HEK293T (cell line): ENCODE data around the gene KRTAP11-1.

Experiments used
- BHLHE40 ChIP-seq: fragments of 450-650 bp; IDR thresholded peaks from 2 replicates; pipeline ENCODE4 v1.6.1; 2016; ENCODE audit warnings: mild to moderate bottlenecking, moderate library complexity, borderline replicate concordance
- CTBP1 ChIP-seq: fragments of 450-650 bp; IDR thresholded peaks from 2 replicates; pipeline ENCODE4 v1.6.1; 2016; ENCODE audit warnings: borderline replicate concordance
- FOXM1 ChIP-seq: fragments of 450-650 bp; IDR thresholded peaks from 2 replicates; pipeline ENCODE4 v1.6.1; 2017; ENCODE audit warnings: mild to moderate bottlenecking, borderline replicate concordance
- HDGF ChIP-seq: fragments of 450-650 bp; IDR thresholded peaks from 2 replicates; pipeline ENCODE4 v1.6.1; 2017; ENCODE audit warnings: antibody characterized with exemption, borderline replicate concordance
- LEF1 ChIP-seq: fragments of 450-650 bp; IDR thresholded peaks from 2 replicates; pipeline ENCODE4 v1.6.1; 2017; ENCODE audit warnings: mild to moderate bottlenecking, borderline replicate concordance
- SP1 ChIP-seq: fragments of 450-650 bp; IDR thresholded peaks from 2 replicates; pipeline ENCODE4 v1.6.1; 2017
- TARDBP ChIP-seq: fragments of 450-650 bp; IDR thresholded peaks from 2 replicates; pipeline ENCODE4 v1.6.1; 2016

- no peak for TF ChIP-seq CTBP1
- TF ChIP-seq HDGF, result no peak
- no peak for TF ChIP-seq FOXM1
- no peak for TF ChIP-seq TARDBP
- no peak for TF ChIP-seq SP1
- no peak for TF ChIP-seq LEF1
- no peak for TF ChIP-seq BHLHE40
Observed at GRCh38 chr21:30882866-30883597, 1.7 kb upstream of the KRTAP11-1 start.
